ENCODE results near the gene ASGR1. TPM values are rescaled to one million over a fixed set of nuclear protein-coding genes. Genes with fewer than 3 reads are reported as not detected.
A peak's percentile ranks its signal among the peaks of the same experiment; 100 is the strongest.

The ASGR1 gene
- total RNA-seq, 1 experiment from 2014 or later = 1.3 TPM

DNA sequence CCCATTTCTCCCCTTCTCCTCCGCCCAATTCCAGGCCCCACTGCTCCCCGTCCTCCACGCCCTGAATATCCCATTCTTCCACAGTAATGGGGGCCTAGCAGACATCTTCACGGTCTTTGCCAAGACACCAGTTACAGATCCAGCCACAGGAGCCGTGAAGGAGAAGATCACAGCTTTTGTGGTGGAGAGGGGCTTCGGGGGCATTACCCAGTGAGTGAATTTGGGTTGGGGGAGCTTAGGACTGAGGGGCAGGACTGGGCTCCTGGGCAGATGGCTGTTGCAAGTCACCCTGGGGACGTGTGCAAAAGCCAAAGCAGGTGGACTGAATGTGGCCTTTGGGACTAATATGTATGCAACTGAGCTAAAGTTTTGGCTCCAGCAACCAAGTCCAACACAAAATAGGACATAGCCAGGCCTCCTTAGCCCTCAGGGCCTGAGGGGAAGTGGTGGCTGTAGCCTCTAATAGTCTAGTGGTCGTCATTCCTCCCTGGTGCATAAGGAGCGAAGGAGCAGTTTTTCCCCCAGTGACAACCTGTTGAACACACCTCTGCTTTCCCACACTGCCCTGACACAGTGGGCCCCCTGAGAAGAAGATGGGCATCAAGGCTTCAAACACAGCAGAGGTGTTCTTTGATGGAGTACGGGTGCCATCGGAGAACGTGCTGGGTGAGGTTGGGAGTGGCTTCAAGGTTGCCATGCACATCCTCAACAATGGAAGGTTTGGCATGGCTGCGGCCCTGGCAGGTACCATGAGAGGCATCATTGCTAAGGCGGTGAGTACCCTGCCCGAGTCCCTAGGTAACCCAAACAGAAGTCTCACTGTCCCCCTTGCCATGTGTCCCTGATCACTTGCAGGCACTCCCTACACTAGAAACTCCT, 43.2 kb upstream of the ASGR1 start:
- no peaks in the 10 kb centered on the region for H3K9me3 ChIP-seq (ENCODE audit: control insufficient read depth, insufficient read depth, low read depth, low read length)
- no peak overlapping the region for H3K4me3 ChIP-seq (ENCODE audit: low read depth in 2 of 2, low read length in 2 of 2)
- POLR2A ChIA-PET = interaction anchor here (0.5 kb wide), 1 partner anchor 83 kb away, joined by 5 read pairs; no protein-coding TSS in a partner anchor
- intact Hi-C loops (cut with micrococcal nuclease; ENCODE audit: unreplicated experiment) = no loop called here
- H3K36me3 ChIP-seq (ENCODE audit: control insufficient read depth, insufficient read depth, low read length) = peaks cover 5% of the 10 kb centered on the region; the same call in 1 of the 2 replicates
- H3K4me1 ChIP-seq (ENCODE audit: control insufficient read depth, insufficient read depth, low read length) = peaks cover 65% of the 10 kb centered on the region
- no peaks in the 10 kb centered on the region for H3K27me3 ChIP-seq (ENCODE audit: control insufficient read depth, insufficient read depth, low read length)
- peak; percentile 9; the same call in 1 of the 2 replicates for TF ChIP-seq SIN3A (IDR thresholded peaks at IDR 0.05; ENCODE audit: borderline replicate concordance, insufficient read depth, low read depth, low read length)
- no peak for TF ChIP-seq TCF7L2 (IDR thresholded peaks at IDR 0.05; ENCODE audit: low read depth, low read length)
- TF ChIP-seq POLR2AphosphoS5 (IDR thresholded peaks at IDR 0.05; ENCODE audit: low read depth, low read length) = peak; percentile 65
- ATAC-seq (no peak), DNase-seq (ENCODE audit: low read depth, low spot score) (no peak)
- CTCF ChIA-PET = interaction anchor here (0.5 kb wide), 2 partner anchors 104 to 410 kb away, joined by 3 to 12 read pairs; no protein-coding TSS in a partner anchor
- in situ Hi-C loops (cut with HindIII; ENCODE audit: low pct_unique_long_range_greater_than_20kb, low sequenced_read_pairs) = no loop called here
- TSS peak; percentile 74 for BruUV-seq (replicated peaks)
- peak overlapping the region; percentile 95; the same call in 1 of the 2 replicates for H3K27ac ChIP-seq (ENCODE audit: low read length)

DNA sequence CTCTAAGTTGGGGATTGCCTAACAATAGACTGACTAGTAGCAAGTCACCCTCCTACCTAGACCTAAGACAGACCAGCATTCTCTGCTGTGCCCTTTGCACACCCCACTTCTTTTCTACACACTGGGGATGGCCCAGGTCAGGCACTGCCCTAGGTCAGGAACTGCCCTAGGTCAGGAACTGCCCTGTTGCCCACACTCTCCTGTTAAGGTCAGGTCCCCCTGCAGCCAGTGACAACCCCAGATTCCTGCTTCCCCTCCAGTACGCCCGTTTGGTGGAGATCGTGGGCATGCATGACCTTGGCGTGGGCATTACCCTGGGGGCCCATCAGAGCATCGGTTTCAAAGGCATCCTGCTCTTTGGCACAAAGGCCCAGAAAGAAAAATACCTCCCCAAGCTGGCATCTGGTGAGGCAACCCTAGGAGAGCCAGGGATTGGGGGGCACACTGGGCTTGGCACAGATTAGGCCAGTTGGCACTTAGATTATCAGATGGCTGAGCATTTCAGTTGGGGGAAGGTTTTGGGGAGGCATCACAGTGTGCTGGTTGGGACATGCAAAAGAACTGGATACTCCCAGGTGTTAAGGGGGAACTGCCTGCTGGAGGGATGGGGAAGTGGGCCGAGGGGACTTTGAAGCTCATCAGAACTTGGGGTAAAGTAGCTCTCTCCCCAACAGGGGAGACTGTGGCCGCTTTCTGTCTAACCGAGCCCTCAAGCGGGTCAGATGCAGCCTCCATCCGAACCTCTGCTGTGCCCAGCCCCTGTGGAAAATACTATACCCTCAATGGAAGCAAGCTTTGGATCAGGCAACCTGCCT, 42.3 kb upstream of the ASGR1 start:
- Histone ChIP-seq H3K4me3 (ENCODE audit: low read depth in 2 of 2, low read length in 2 of 2) (peak overlapping the region; percentile 73 to 78; a peak in 3 of 4 replicates), H3K27ac (ENCODE audit: low read length) (peak overlapping the region; percentile 95), H3K36me3 (ENCODE audit: control insufficient read depth, insufficient read depth, low read length) (peaks cover 5% of the 10 kb centered on the region; the same call in 1 of the 2 replicates), H3K4me1 (ENCODE audit: control insufficient read depth, insufficient read depth, low read length) (peaks cover 69% of the 10 kb centered on the region), H3K27me3 (ENCODE audit: control insufficient read depth, insufficient read depth, low read length) (no peaks in the 10 kb centered on the region), H3K9me3 (ENCODE audit: control insufficient read depth, insufficient read depth, low read depth, low read length) (no peaks in the 10 kb centered on the region)
- BruUV-seq (replicated peaks) = TSS peak; percentile 29
- TF ChIP-seq REST (IDR thresholded peaks at IDR 0.05; ENCODE audit: insufficient read depth in 1 of 2, low read depth in 2 of 2, low read length in 1 of 2) (no peak), SIN3A (IDR thresholded peaks at IDR 0.05; ENCODE audit: borderline replicate concordance, insufficient read depth, low read depth, low read length) (peak; percentile 47; the same call in 1 of the 2 replicates), TCF7L2 (IDR thresholded peaks at IDR 0.05; ENCODE audit: low read depth, low read length) (no peak), CTCF (IDR thresholded peaks at IDR 0.05) (no peak), POLR2AphosphoS5 (IDR thresholded peaks at IDR 0.05; ENCODE audit: low read depth, low read length) (peak; percentile 36; the same call in 1 of the 2 replicates)
- ATAC-seq (no peak), DNase-seq (ENCODE audit: low read depth, low spot score) (no peak)
- intact Hi-C loops (cut with micrococcal nuclease; ENCODE audit: unreplicated experiment) (no loop called here), in situ Hi-C loops (cut with HindIII; ENCODE audit: low pct_unique_long_range_greater_than_20kb, low sequenced_read_pairs) (no loop called here)
- ChIA-PET CTCF (interaction anchor here (0.5 to 1.2 kb wide), 5 partner anchors 16 to 176 kb away, joined by 3 to 12 read pairs (median 4); no protein-coding TSS in a partner anchor), POLR2A (no interaction called here)
